HG02884 (cell line): ENCODE measurements around the gene ITGB1BP2.
"Not testable (repeated sequence)": the region's sequence is repeated elsewhere in the genome, so short reads cannot be mapped to it uniquely, and the experiment has no call there.

Experiments
- ATAC-seq: cut with Tn5 transposase; IDR thresholded peaks from one replicate; pipeline ENCODE4 v1.9.1; 2021; ENCODE audit warnings: mild to moderate bottlenecking, moderate library complexity; ENCODE audit not compliant: unreplicated experiment

Gene ITGB1BP2

GRCh38 chrX:71300495-71300894 is 1.1 kb upstream of the ITGB1BP2 start:
- ATAC-seq: not testable (repeated sequence)

- ATAC-seq: no peak
These were observed 1.1 kb downstream of the ITGB1BP2 start for GRCh38 chrX:71302461-71303213.

GRCh38 chrX:71304561-71304960 is 3.0 kb downstream of the ITGB1BP2 start:
- no peak for ATAC-seq

GRCh38 chrX:71315917-71316316 is 14.4 kb downstream of the ITGB1BP2 start:
- no peak for ATAC-seq

- ATAC-seq: not testable (repeated sequence)
These were observed 15.4 kb downstream of the ITGB1BP2 start for GRCh38 chrX:71316959-71317358.

GRCh38 chrX:71320126-71320525 is 18.6 kb downstream of the ITGB1BP2 start:
- no peak for ATAC-seq

- ATAC-seq: no peak
These were observed 20.2 kb downstream of the ITGB1BP2 start for GRCh38 chrX:71321731-71322130.

- ATAC-seq: not testable (repeated sequence)
These were observed 22.9 kb downstream of the ITGB1BP2 start for GRCh38 chrX:71324452-71324851.

- ATAC-seq: no peak
These were observed 24.8 kb downstream of the ITGB1BP2 start for GRCh38 chrX:71326394-71326793.

GRCh38 chrX:71349151-71349665 is 47.7 kb downstream of the ITGB1BP2 start:
- not testable (repeated sequence) for ATAC-seq

- not testable (repeated sequence) for ATAC-seq
These were observed 48.3 kb downstream of the ITGB1BP2 start for GRCh38 chrX:71349867-71350266.

GRCh38 chrX:71352439-71352838 is 50.9 kb downstream of the ITGB1BP2 start:
- ATAC-seq: not testable (repeated sequence)
